Panc1 (cell line): ENCODE data around the gene TAF11. TPM values are rescaled to one million over a fixed set of nuclear protein-coding genes. Genes with fewer than 3 reads are reported as not detected.

ENCODE experiments used
- ATAC-seq: fragments of 200-7000 bp; cut with Tn5 transposase; 2 replicates; pipeline ENCODE4 v1.9.1; 2020; ENCODE audit warnings: mild to moderate bottlenecking, moderate library complexity
- BruUV-seq: library from RNA; stranded (reverse); fragments of 400-500 nt; replicated peaks from 2 replicates; lab custom pipeline; 2021; lab: Mats Ljungman, UMichigan
- CTCF ChIA-PET: fragments of 300-600 bp; sonication (Branson Sonifier 250); formaldehyde crosslinking; loops from one replicate; lab custom pipeline; 2022; ENCODE audit warnings: antibody characterized with exemption; lab: Charles Lee
- POLR2A ChIA-PET: fragments of 300-600 bp; sonication (Branson Sonifier 250); formaldehyde crosslinking; loops from one replicate; lab custom pipeline; 2022; ENCODE audit warnings: antibody characterized with exemption; lab: Charles Lee
- DNase-seq: peaks from one replicate; pipeline ENCODE4 v3.0.0-alpha.2; 2010; ENCODE audit warnings: low read depth, low spot score
- H3K27ac ChIP-seq: 2 replicates; pipeline ENCODE4 v1.5.1; 2011; ENCODE audit warnings: mild to moderate bottlenecking, low read length, inconsistent platforms
- H3K27me3 ChIP-seq: fragments of 200-500 bp; sonication (Bioruptor generic); 2 replicates; pipeline ENCODE4 v1.6.0; 2014; ENCODE audit warnings: low read length, inconsistent platforms; ENCODE audit not compliant: control insufficient read depth, insufficient read depth
- H3K36me3 ChIP-seq: fragments of 200-500 bp; sonication (Bioruptor generic); 2 replicates; pipeline ENCODE4 v1.5.1; 2014; ENCODE audit warnings: inconsistent platforms, mild to moderate bottlenecking, low read length, moderate library complexity; ENCODE audit not compliant: control insufficient read depth, insufficient read depth
- H3K4me1 ChIP-seq: 2 replicates; pipeline ENCODE4 v1.5.1; 2011; ENCODE audit warnings: inconsistent platforms, mild to moderate bottlenecking, low read length, moderate library complexity; ENCODE audit not compliant: control insufficient read depth, insufficient read depth
- H3K4me3 ChIP-seq, 2 experiments: 2 replicates each; pipeline ENCODE4 v1.5.1; 2011 to 2012; ENCODE audit warnings: low read depth in 2 of 2, low read length in 2 of 2, mild to moderate bottlenecking in 2 of 2, inconsistent platforms in 1 of 2, moderate library complexity in 1 of 2
- H3K9me3 ChIP-seq: fragments of 200-500 bp; sonication (Bioruptor generic); 2 replicates; pipeline ENCODE4 v1.5.1; 2014; ENCODE audit warnings: low read depth, mild to moderate bottlenecking, inconsistent platforms, low read length, moderate library complexity; ENCODE audit not compliant: control insufficient read depth, insufficient read depth
- POLR2AphosphoS5 ChIP-seq: IDR thresholded peaks from 2 replicates; pipeline ENCODE4 v1.6.1; 2012; ENCODE audit warnings: mild to moderate bottlenecking, low read depth, low read length, moderate library complexity
- SIN3A ChIP-seq: IDR thresholded peaks from 2 replicates; pipeline ENCODE4 v1.6.1; 2012; ENCODE audit warnings: low read depth, mild to moderate bottlenecking, low read length, moderate library complexity, borderline replicate concordance; ENCODE audit not compliant: insufficient read depth
- TCF7L2 ChIP-seq: IDR thresholded peaks from 2 replicates; pipeline ENCODE4 v1.6.1; 2011; ENCODE audit warnings: mild to moderate bottlenecking, low read depth, low read length, inconsistent platforms
- in situ Hi-C: cut with HindIII; loops from 2 replicates; pipeline ENCODE4 v1.10.0; 2016; ENCODE audit warnings: low sequenced_read_pairs, low pct_unique_long_range_greater_than_20kb
- intact Hi-C: fragments of 100-400 bp; cut with micrococcal nuclease; formaldehyde crosslinking; loops from one replicate; pipeline ENCODE4 v1.10.0; 2022; ENCODE audit not compliant: unreplicated experiment
- total RNA-seq: library from RNA; stranded (reverse); gene quantifications from one replicate; pipeline ENCODE4 v1.2.1, GENCODE V29; 2021; ENCODE audit not compliant: unreplicated experiment
- TF ChIP-seq, protein P1 (sequence below), 2 experiments: IDR thresholded peaks; 2 replicates each; pipeline ENCODE4 v1.6.1; 2011 to 2012; ENCODE audit warnings: low read depth in 2 of 2, control low read depth in 1 of 2, low read length in 1 of 2, mild to moderate bottlenecking in 1 of 2, moderate library complexity in 1 of 2; ENCODE audit not compliant: insufficient read depth in 1 of 2
- TF ChIP-seq, protein P2 (sequence below): fragments of 450-650 bp; IDR thresholded peaks from 2 replicates; pipeline ENCODE4 v1.5.1; 2017; ENCODE audit warnings: mild to moderate bottlenecking

TAF11 gene
- total RNA-seq, 1 experiment from 2014 or later = 25.3 TPM

GRCh38 chr6:34829137-34829536 is 58.7 kb downstream of the TAF11 start:
- H3K27me3 ChIP-seq = no peaks in the 10 kb centered on the region
- no peak overlapping the region for H3K27ac ChIP-seq
- no peak overlapping the region for H3K4me3 ChIP-seq
- H3K4me1 ChIP-seq = no peaks in the 10 kb centered on the region
- ChIA-PET POLR2A (no interaction called here), CTCF (no interaction called here)
- DNase-seq = no peak
- H3K36me3 ChIP-seq = no peaks in the 10 kb centered on the region
- in situ Hi-C loops = no loop called here
- H3K9me3 ChIP-seq = no peaks in the 10 kb centered on the region
- TF ChIP-seq, protein P1, sequence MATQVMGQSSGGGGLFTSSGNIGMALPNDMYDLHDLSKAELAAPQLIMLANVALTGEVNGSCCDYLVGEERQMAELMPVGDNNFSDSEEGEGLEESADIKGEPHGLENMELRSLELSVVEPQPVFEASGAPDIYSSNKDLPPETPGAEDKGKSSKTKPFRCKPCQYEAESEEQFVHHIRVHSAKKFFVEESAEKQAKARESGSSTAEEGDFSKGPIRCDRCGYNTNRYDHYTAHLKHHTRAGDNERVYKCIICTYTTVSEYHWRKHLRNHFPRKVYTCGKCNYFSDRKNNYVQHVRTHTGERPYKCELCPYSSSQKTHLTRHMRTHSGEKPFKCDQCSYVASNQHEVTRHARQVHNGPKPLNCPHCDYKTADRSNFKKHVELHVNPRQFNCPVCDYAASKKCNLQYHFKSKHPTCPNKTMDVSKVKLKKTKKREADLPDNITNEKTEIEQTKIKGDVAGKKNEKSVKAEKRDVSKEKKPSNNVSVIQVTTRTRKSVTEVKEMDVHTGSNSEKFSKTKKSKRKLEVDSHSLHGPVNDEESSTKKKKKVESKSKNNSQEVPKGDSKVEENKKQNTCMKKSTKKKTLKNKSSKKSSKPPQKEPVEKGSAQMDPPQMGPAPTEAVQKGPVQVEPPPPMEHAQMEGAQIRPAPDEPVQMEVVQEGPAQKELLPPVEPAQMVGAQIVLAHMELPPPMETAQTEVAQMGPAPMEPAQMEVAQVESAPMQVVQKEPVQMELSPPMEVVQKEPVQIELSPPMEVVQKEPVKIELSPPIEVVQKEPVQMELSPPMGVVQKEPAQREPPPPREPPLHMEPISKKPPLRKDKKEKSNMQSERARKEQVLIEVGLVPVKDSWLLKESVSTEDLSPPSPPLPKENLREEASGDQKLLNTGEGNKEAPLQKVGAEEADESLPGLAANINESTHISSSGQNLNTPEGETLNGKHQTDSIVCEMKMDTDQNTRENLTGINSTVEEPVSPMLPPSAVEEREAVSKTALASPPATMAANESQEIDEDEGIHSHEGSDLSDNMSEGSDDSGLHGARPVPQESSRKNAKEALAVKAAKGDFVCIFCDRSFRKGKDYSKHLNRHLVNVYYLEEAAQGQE (IDR thresholded peaks at IDR 0.05; ENCODE audit: insufficient read depth in 1 of 2, low read depth in 2 of 2, low read length in 1 of 2) = no peak
- TF ChIP-seq POLR2AphosphoS5 = no peak
- no peak for TF ChIP-seq TCF7L2
- TF ChIP-seq, protein P2, sequence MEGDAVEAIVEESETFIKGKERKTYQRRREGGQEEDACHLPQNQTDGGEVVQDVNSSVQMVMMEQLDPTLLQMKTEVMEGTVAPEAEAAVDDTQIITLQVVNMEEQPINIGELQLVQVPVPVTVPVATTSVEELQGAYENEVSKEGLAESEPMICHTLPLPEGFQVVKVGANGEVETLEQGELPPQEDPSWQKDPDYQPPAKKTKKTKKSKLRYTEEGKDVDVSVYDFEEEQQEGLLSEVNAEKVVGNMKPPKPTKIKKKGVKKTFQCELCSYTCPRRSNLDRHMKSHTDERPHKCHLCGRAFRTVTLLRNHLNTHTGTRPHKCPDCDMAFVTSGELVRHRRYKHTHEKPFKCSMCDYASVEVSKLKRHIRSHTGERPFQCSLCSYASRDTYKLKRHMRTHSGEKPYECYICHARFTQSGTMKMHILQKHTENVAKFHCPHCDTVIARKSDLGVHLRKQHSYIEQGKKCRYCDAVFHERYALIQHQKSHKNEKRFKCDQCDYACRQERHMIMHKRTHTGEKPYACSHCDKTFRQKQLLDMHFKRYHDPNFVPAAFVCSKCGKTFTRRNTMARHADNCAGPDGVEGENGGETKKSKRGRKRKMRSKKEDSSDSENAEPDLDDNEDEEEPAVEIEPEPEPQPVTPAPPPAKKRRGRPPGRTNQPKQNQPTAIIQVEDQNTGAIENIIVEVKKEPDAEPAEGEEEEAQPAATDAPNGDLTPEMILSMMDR = no peak
- TF ChIP-seq SIN3A = no peak
- intact Hi-C loops = no loop called here
- BruUV-seq = TSS peak; percentile 72
- no peak for ATAC-seq

Other genes starting within 250 kb of the TAF11 start
- gene ILRUN, start 191.3 kb downstream of the TAF11 start, total RNA-seq = 62.8 TPM
- gene SNRPC, start 130.5 kb downstream of the TAF11 start, total RNA-seq = 190 TPM
- 20.2 TPM for gene BLTP3A, start 96.0 kb downstream of the TAF11 start, total RNA-seq
- 14.4 TPM for gene ANKS1A, start 1.2 kb upstream of the TAF11 start, total RNA-seq